Measurements from ENCODE around the gene ICE2.

- no peak for TF ChIP-seq ESRRG (CRISPR knock-in tag; IDR thresholded peaks at IDR 0.05)
- TF ChIP-seq ZNF565 (CRISPR knock-in tag; conservative IDR thresholded peaks at IDR 0.05; ENCODE audit: low read depth) = no peak
- no peak for TF ChIP-seq ZFP30 (CRISPR knock-in tag; IDR thresholded peaks at IDR 0.05)
- TF ChIP-seq ZNF8 (CRISPR knock-in tag; IDR thresholded peaks at IDR 0.05) = no peak
- no peak for TF ChIP-seq PATZ1 (CRISPR knock-in tag; IDR thresholded peaks at IDR 0.05; ENCODE audit: borderline replicate concordance)
- TF ChIP-seq, protein P1, sequence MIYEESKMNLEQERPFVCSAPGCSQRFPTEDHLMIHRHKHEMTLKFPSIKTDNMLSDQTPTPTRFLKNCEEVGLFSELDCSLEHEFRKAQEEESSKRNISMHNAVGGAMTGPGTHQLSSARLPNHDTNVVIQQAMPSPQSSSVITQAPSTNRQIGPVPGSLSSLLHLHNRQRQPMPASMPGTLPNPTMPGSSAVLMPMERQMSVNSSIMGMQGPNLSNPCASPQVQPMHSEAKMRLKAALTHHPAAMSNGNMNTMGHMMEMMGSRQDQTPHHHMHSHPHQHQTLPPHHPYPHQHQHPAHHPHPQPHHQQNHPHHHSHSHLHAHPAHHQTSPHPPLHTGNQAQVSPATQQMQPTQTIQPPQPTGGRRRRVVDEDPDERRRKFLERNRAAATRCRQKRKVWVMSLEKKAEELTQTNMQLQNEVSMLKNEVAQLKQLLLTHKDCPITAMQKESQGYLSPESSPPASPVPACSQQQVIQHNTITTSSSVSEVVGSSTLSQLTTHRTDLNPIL (CRISPR knock-in tag; IDR thresholded peaks at IDR 0.05; ENCODE audit: low read depth) = no peak
- TF ChIP-seq, protein P2, sequence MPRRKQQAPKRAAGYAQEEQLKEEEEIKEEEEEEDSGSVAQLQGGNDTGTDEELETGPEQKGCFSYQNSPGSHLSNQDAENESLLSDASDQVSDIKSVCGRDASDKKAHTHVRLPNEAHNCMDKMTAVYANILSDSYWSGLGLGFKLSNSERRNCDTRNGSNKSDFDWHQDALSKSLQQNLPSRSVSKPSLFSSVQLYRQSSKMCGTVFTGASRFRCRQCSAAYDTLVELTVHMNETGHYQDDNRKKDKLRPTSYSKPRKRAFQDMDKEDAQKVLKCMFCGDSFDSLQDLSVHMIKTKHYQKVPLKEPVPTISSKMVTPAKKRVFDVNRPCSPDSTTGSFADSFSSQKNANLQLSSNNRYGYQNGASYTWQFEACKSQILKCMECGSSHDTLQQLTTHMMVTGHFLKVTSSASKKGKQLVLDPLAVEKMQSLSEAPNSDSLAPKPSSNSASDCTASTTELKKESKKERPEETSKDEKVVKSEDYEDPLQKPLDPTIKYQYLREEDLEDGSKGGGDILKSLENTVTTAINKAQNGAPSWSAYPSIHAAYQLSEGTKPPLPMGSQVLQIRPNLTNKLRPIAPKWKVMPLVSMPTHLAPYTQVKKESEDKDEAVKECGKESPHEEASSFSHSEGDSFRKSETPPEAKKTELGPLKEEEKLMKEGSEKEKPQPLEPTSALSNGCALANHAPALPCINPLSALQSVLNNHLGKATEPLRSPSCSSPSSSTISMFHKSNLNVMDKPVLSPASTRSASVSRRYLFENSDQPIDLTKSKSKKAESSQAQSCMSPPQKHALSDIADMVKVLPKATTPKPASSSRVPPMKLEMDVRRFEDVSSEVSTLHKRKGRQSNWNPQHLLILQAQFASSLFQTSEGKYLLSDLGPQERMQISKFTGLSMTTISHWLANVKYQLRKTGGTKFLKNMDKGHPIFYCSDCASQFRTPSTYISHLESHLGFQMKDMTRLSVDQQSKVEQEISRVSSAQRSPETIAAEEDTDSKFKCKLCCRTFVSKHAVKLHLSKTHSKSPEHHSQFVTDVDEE (CRISPR knock-in tag; IDR thresholded peaks at IDR 0.05) = peak; percentile 83
- no peak for TF ChIP-seq TOX (CRISPR knock-in tag; IDR thresholded peaks at IDR 0.05; ENCODE audit: borderline replicate concordance)
Observed at GRCh38 chr15:60471314-60471713, 7.6 kb downstream of the ICE2 start.
